Measurements from ENCODE around the gene CES5A. TPM values are rescaled to one million over a fixed set of nuclear protein-coding genes. Genes with fewer than 3 reads are reported as not detected.

CES5A gene
- total RNA-seq, 1 donor from 2014 or later = not detected

GRCh38 chr16:55846598-55847346 is 28.4 kb downstream of the CES5A start:
- TF ChIP-seq CTCF (IDR thresholded peaks at IDR 0.05) = no peak
- intact Hi-C loops (cut with DNase I) = no loop called here
- DNase-seq (no peak), ATAC-seq (no peak)
- peaks cover 22% of the 10 kb centered on the region for H3K27me3 ChIP-seq (ENCODE audit: low read depth)
- H3K36me3 ChIP-seq = no peaks in the 10 kb centered on the region
- no peak overlapping the region for H3K4me3 ChIP-seq
- H3K4me1 ChIP-seq = no peaks in the 10 kb centered on the region
- H3K9me3 ChIP-seq = no peaks in the 10 kb centered on the region
- H3K27ac ChIP-seq = no peak overlapping the region

- H3K27ac ChIP-seq = no peak overlapping the region
- H3K9me3 ChIP-seq = no peaks in the 10 kb centered on the region
- no peak for TF ChIP-seq CTCF (IDR thresholded peaks at IDR 0.05)
- ATAC-seq (no peak), DNase-seq (no peak)
- H3K36me3 ChIP-seq = no peaks in the 10 kb centered on the region
- intact Hi-C loops (cut with DNase I) = loop anchor here (5.0 kb wide), 1 partner anchor 131 kb away; no protein-coding TSS in a partner anchor
- peaks cover 12% of the 10 kb centered on the region for H3K27me3 ChIP-seq (ENCODE audit: low read depth)
- no peak overlapping the region for H3K4me3 ChIP-seq
- H3K4me1 ChIP-seq = no peaks in the 10 kb centered on the region
These were observed 32.1 kb downstream of the CES5A start for GRCh38 chr16:55843105-55843395.

- Histone ChIP-seq H3K4me1 (no peaks in the 10 kb centered on the region), H3K36me3 (no peaks in the 10 kb centered on the region), H3K27me3 (ENCODE audit: low read depth) (peaks cover 8% of the 10 kb centered on the region), H3K27ac (no peak overlapping the region), H3K9me3 (no peaks in the 10 kb centered on the region), H3K4me3 (no peak overlapping the region)
- intact Hi-C loops (cut with DNase I) = loop anchor here (5.0 kb wide), 1 partner anchor 130 kb away; no protein-coding TSS in a partner anchor
- peak; percentile 74 to 79 for ATAC-seq
- DNase-seq = no peak
- TF ChIP-seq CTCF (IDR thresholded peaks at IDR 0.05) = peak; percentile 68
These were observed 32.6 kb downstream of the CES5A start for GRCh38 chr16:55842369-55843104.

DNA sequence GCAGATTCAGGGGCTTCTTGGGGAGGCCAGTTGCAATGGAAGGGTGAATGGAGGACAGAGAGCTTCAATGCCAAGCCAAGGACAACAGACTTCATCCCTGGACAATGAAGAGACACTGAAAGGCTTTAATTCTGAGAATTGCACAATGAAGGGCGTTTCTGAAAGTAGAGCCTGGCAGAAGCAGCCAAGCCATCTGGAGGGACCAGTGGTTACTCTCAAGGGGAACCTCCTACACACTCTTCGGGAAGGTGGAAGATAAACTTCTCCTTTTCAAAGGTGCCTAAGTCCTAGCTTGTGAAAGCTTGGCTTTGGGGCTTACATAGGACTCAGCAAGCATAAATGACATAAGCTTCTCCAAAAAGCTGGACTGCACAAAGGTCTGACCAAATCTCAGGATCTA is 36.1 kb downstream of the CES5A start:
- Histone ChIP-seq H3K4me3 (no peak overlapping the region), H3K4me1 (peaks cover 13% of the 10 kb centered on the region), H3K27me3 (ENCODE audit: low read depth) (no peaks in the 10 kb centered on the region), H3K36me3 (no peaks in the 10 kb centered on the region), H3K9me3 (no peaks in the 10 kb centered on the region), H3K27ac (no peak overlapping the region)
- ATAC-seq (peak; percentile 53 to 69), DNase-seq (no peak)
- intact Hi-C loops (cut with DNase I) = no loop called here
- no peak for TF ChIP-seq CTCF (IDR thresholded peaks at IDR 0.05)

GRCh38 chr16:55836158-55836611 is 39.0 kb downstream of the CES5A start:
- Histone ChIP-seq H3K27ac (no peak overlapping the region), H3K4me3 (no peak overlapping the region), H3K9me3 (no peaks in the 10 kb centered on the region), H3K27me3 (ENCODE audit: low read depth) (no peaks in the 10 kb centered on the region), H3K36me3 (no peaks in the 10 kb centered on the region), H3K4me1 (peaks cover 25% of the 10 kb centered on the region)
- ATAC-seq = no peak
- no peak for TF ChIP-seq CTCF (IDR thresholded peaks at IDR 0.05)
- intact Hi-C loops (cut with DNase I) = no loop called here
- DNase-seq = no peak
